ENCODE data around the gene MAGI1.

Gene MAGI1

GRCh38 chr3:65473736-65474135, 565.0 kb downstream of the MAGI1 start:
- Histone ChIP-seq H3K23ac (ENCODE audit: low read length in 2 of 2) (no peak overlapping the region), H3K4ac (ENCODE audit: low read depth in 1 of 2, low read length in 2 of 2) (no peak overlapping the region), H4K91ac (ENCODE audit: low read length) (no peak overlapping the region), H3K14ac (ENCODE audit: low read length in 2 of 2) (no peak overlapping the region), H3K79me1 (replicated peaks; ENCODE audit: low read length, poor library complexity, severe bottlenecking) (peaks cover 5% of the 10 kb centered on the region), H2BK5ac (ENCODE audit: low read depth, low read length, poor library complexity, severe bottlenecking) (no peak overlapping the region), H2BK12ac (ENCODE audit: low read length in 2 of 2) (no peak overlapping the region), H3K36me3 (ENCODE audit: control insufficient read depth in 1 of 2, insufficient read depth in 2 of 2, low read depth in 1 of 2, low read length in 2 of 2) (no peaks in the 10 kb centered on the region), H2AFZ (ENCODE audit: low read depth, low read length) (no peak overlapping the region), H3K4me2 (ENCODE audit: low read length, poor library complexity, severe bottlenecking) (no peak overlapping the region), H3K4me3 (ENCODE audit: insufficient read depth in 1 of 2, low read depth in 1 of 2, low read length in 2 of 2) (no peak overlapping the region), H3K27me3 (ENCODE audit: control insufficient read depth in 1 of 2, insufficient read depth in 1 of 2, low read length in 2 of 2) (no peaks in the 10 kb centered on the region), H2BK120ac (ENCODE audit: low read depth, low read length) (no peak overlapping the region), H2AK5ac (ENCODE audit: low read length, severe bottlenecking) (no peak overlapping the region), H3K27ac (ENCODE audit: low read length, poor library complexity, severe bottlenecking) (no peak overlapping the region), H3K18ac (ENCODE audit: low read depth in 1 of 2, low read length in 2 of 2) (no peak overlapping the region), H3K9ac (ENCODE audit: low read length) (no peak overlapping the region), H3K4me1 (ENCODE audit: control insufficient read depth, insufficient read depth, low read depth, low read length) (no peaks in the 10 kb centered on the region), H2BK15ac (ENCODE audit: low read depth, poor library complexity, severe bottlenecking) (no peak overlapping the region), H4K8ac (ENCODE audit: low read length) (no peak overlapping the region), H3K9me3 (ENCODE audit: control insufficient read depth, low read length) (no peaks in the 10 kb centered on the region)
- WGBS: 97% methylated on average over 2 of the region's 3 CpGs
- DNase-seq: no peak

DNA sequence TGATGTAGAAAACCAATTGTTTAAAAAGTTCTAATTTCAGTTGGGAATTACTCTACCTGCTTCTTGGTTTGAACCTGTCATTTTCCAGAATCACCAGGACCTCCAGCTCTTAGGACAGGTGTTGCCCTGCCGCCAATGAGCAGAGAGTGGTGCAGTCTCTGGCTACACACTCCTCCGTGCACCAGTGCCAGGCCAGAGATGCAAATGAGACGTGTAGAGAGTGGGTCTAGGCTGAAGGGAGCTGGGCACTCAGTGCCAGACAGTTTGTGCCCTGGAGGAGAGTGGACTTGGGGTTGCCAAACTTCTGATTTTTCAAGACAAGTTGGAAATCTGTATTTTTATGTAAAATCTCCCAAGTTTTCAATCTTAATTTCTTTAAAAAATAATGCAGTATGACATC, 566.2 kb downstream of the MAGI1 start:
- no peak overlapping the region for H3K4ac ChIP-seq (ENCODE audit: low read depth in 1 of 2, low read length in 2 of 2)
- peaks cover 3% of the 10 kb centered on the region for H3K79me1 ChIP-seq (replicated peaks; ENCODE audit: low read length, poor library complexity, severe bottlenecking)
- H3K14ac ChIP-seq (ENCODE audit: low read length in 2 of 2): no peak overlapping the region
- no peak overlapping the region for H2BK120ac ChIP-seq (ENCODE audit: low read depth, low read length)
- H3K9ac ChIP-seq (ENCODE audit: low read length): no peak overlapping the region
- no peaks in the 10 kb centered on the region for H3K4me1 ChIP-seq (ENCODE audit: control insufficient read depth, insufficient read depth, low read depth, low read length)
- no peak overlapping the region for H3K27ac ChIP-seq (ENCODE audit: low read length, poor library complexity, severe bottlenecking)
- H2BK12ac ChIP-seq (ENCODE audit: low read length in 2 of 2): no peak overlapping the region
- no peaks in the 10 kb centered on the region for H3K9me3 ChIP-seq (ENCODE audit: control insufficient read depth, low read length)
- H3K18ac ChIP-seq (ENCODE audit: low read depth in 1 of 2, low read length in 2 of 2): no peak overlapping the region
- H4K8ac ChIP-seq (ENCODE audit: low read length): no peak overlapping the region
- no peaks in the 10 kb centered on the region for H3K36me3 ChIP-seq (ENCODE audit: control insufficient read depth in 1 of 2, insufficient read depth in 2 of 2, low read depth in 1 of 2, low read length in 2 of 2)
- no peak overlapping the region for H2AK5ac ChIP-seq (ENCODE audit: low read length, severe bottlenecking)
- H4K91ac ChIP-seq (ENCODE audit: low read length): no peak overlapping the region
- no peak overlapping the region for H2AFZ ChIP-seq (ENCODE audit: low read depth, low read length)
- no peak overlapping the region for H3K23ac ChIP-seq (ENCODE audit: low read length in 2 of 2)
- 94% methylated on average over 3 of the region's 3 CpGs for WGBS
- no peak overlapping the region for H2BK5ac ChIP-seq (ENCODE audit: low read depth, low read length, poor library complexity, severe bottlenecking)
- H3K4me3 ChIP-seq (ENCODE audit: insufficient read depth in 1 of 2, low read depth in 1 of 2, low read length in 2 of 2): no peak overlapping the region
- no peaks in the 10 kb centered on the region for H3K27me3 ChIP-seq (ENCODE audit: control insufficient read depth in 1 of 2, insufficient read depth in 1 of 2, low read length in 2 of 2)
- H2BK15ac ChIP-seq (ENCODE audit: low read depth, poor library complexity, severe bottlenecking): no peak overlapping the region
- H3K4me2 ChIP-seq (ENCODE audit: low read length, poor library complexity, severe bottlenecking): no peak overlapping the region
- DNase-seq: no peak

DNA sequence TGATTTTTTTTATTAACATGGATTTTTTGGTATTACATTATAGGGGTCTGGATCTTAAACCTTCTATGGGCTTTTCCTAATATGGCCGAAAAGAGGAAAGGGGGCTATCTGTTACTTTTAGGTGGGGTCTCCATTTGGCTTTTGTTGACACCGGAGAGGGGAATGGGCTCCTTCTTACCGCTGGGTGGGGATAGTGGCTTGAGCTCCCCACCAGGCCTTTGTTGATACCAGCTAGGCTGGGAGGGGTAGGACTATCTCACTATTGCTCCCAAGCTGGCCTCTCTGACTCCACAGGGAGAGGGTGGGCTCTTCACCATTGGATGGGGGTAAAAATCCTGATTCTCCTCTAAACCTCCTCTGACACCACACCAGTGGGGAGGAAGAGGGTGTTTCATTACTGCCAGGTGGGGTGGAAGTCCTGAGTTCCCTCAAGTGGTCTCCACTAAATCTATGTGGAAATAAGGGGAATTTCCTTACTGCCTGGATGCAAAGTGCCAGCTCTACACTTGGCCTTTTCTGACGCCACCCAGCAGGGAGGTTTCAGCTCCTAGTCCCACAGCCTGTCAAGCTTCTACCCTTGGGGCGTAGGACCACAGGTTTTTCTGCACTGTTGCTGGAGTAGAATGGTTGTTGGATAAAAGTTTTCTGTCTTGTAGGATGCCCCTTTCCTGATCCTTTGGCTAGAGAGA, 572.3 kb downstream of the MAGI1 start:
- H3K9ac ChIP-seq (ENCODE audit: low read length): no peak overlapping the region
- no peak overlapping the region for H3K23ac ChIP-seq (ENCODE audit: low read length in 2 of 2)
- WGBS: 71% methylated on average over 4 of the region's 5 CpGs
- H3K4me2 ChIP-seq (ENCODE audit: low read length, poor library complexity, severe bottlenecking): no peak overlapping the region
- no peak overlapping the region for H2AFZ ChIP-seq (ENCODE audit: low read depth, low read length)
- no peak overlapping the region for H2BK5ac ChIP-seq (ENCODE audit: low read depth, low read length, poor library complexity, severe bottlenecking)
- H3K4me3 ChIP-seq (ENCODE audit: insufficient read depth in 1 of 2, low read depth in 1 of 2, low read length in 2 of 2): no peak overlapping the region
- H2BK120ac ChIP-seq (ENCODE audit: low read depth, low read length): no peak overlapping the region
- H3K14ac ChIP-seq (ENCODE audit: low read length in 2 of 2): no peak overlapping the region
- H3K27ac ChIP-seq (ENCODE audit: low read length, poor library complexity, severe bottlenecking): no peak overlapping the region
- H3K18ac ChIP-seq (ENCODE audit: low read depth in 1 of 2, low read length in 2 of 2): no peak overlapping the region
- no peak overlapping the region for H4K8ac ChIP-seq (ENCODE audit: low read length)
- H2BK15ac ChIP-seq (ENCODE audit: low read depth, poor library complexity, severe bottlenecking): no peak overlapping the region
- H3K27me3 ChIP-seq (ENCODE audit: control insufficient read depth in 1 of 2, insufficient read depth in 1 of 2, low read length in 2 of 2): no peaks in the 10 kb centered on the region
- H3K4me1 ChIP-seq (ENCODE audit: control insufficient read depth, insufficient read depth, low read depth, low read length): no peaks in the 10 kb centered on the region
- no peaks in the 10 kb centered on the region for H3K36me3 ChIP-seq (ENCODE audit: control insufficient read depth in 1 of 2, insufficient read depth in 2 of 2, low read depth in 1 of 2, low read length in 2 of 2)
- H3K79me1 ChIP-seq (replicated peaks; ENCODE audit: low read length, poor library complexity, severe bottlenecking): no peaks in the 10 kb centered on the region
- H4K91ac ChIP-seq (ENCODE audit: low read length): no peak overlapping the region
- DNase-seq: no peak
- H3K9me3 ChIP-seq (ENCODE audit: control insufficient read depth, low read length): no peaks in the 10 kb centered on the region
- no peak overlapping the region for H2BK12ac ChIP-seq (ENCODE audit: low read length in 2 of 2)
- H2AK5ac ChIP-seq (ENCODE audit: low read length, severe bottlenecking): no peak overlapping the region
- no peak overlapping the region for H3K4ac ChIP-seq (ENCODE audit: low read depth in 1 of 2, low read length in 2 of 2)

GRCh38 chr3:65449841-65450428, 588.8 kb downstream of the MAGI1 start:
- no peak overlapping the region for H3K14ac ChIP-seq (ENCODE audit: low read length in 2 of 2)
- H3K23ac ChIP-seq (ENCODE audit: low read length in 2 of 2): no peak overlapping the region
- no peak overlapping the region for H2AFZ ChIP-seq (ENCODE audit: low read depth, low read length)
- H3K4me2 ChIP-seq (ENCODE audit: low read length, poor library complexity, severe bottlenecking): no peak overlapping the region
- no peaks in the 10 kb centered on the region for H3K27me3 ChIP-seq (ENCODE audit: control insufficient read depth in 1 of 2, insufficient read depth in 1 of 2, low read length in 2 of 2)
- H3K9me3 ChIP-seq (ENCODE audit: control insufficient read depth, low read length): no peaks in the 10 kb centered on the region
- no peak overlapping the region for H3K4ac ChIP-seq (ENCODE audit: low read depth in 1 of 2, low read length in 2 of 2)
- H2AK5ac ChIP-seq (ENCODE audit: low read length, severe bottlenecking): no peak overlapping the region
- no peaks in the 10 kb centered on the region for H3K79me1 ChIP-seq (replicated peaks; ENCODE audit: low read length, poor library complexity, severe bottlenecking)
- no peak overlapping the region for H2BK15ac ChIP-seq (ENCODE audit: low read depth, poor library complexity, severe bottlenecking)
- no peak overlapping the region for H3K18ac ChIP-seq (ENCODE audit: low read depth in 1 of 2, low read length in 2 of 2)
- DNase-seq: no peak
- no peaks in the 10 kb centered on the region for H3K36me3 ChIP-seq (ENCODE audit: control insufficient read depth in 1 of 2, insufficient read depth in 2 of 2, low read depth in 1 of 2, low read length in 2 of 2)
- WGBS: 93% methylated on average over 5 of the region's 6 CpGs
- no peak overlapping the region for H2BK120ac ChIP-seq (ENCODE audit: low read depth, low read length)
- no peak overlapping the region for H2BK5ac ChIP-seq (ENCODE audit: low read depth, low read length, poor library complexity, severe bottlenecking)
- no peak overlapping the region for H3K4me3 ChIP-seq (ENCODE audit: insufficient read depth in 1 of 2, low read depth in 1 of 2, low read length in 2 of 2)
- H3K9ac ChIP-seq (ENCODE audit: low read length): no peak overlapping the region
- H2BK12ac ChIP-seq (ENCODE audit: low read length in 2 of 2): no peak overlapping the region
- no peak overlapping the region for H4K8ac ChIP-seq (ENCODE audit: low read length)
- H3K4me1 ChIP-seq (ENCODE audit: control insufficient read depth, insufficient read depth, low read depth, low read length): no peaks in the 10 kb centered on the region
- H3K27ac ChIP-seq (ENCODE audit: low read length, poor library complexity, severe bottlenecking): no peak overlapping the region
- H4K91ac ChIP-seq (ENCODE audit: low read length): no peak overlapping the region
